ENCODE results near the gene ANKS1B.

The ANKS1B gene

DNA sequence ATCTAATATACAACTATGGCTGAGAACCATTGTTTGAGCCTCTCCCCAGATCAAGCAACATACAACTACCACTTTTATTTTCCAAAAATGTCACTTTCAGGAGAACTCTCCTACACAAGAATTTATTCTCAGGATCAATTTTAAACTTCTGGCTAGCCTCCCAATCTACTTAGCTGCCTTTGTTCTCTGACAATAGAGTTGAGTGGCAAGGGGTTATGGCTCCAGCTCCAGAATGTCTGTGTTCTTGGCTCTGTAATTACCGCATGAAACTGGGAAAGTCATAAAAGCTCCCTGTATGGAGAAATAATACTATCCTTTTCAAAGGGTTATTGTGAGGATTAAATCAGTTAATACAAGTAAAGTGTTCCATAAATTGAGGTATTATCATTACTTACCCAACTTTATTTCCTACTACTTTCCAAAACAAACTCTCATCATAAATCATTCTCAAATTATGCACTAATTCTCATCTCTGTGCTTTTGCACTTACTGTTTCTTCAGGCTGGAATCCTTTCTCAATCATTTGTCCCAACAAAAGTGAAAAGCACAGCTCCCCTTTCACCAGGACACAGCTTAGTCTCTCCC is 215.2 kb downstream of the ANKS1B start (continued):
- TF ChIP-seq CREB5 (CRISPR knock-in tag; IDR thresholded peaks at IDR 0.05; ENCODE audit: low read depth) (no peak), GLIS3 (CRISPR knock-in tag; IDR thresholded peaks at IDR 0.05) (no peak), RARB (CRISPR knock-in tag; IDR thresholded peaks at IDR 0.05) (no peak)

DNA sequence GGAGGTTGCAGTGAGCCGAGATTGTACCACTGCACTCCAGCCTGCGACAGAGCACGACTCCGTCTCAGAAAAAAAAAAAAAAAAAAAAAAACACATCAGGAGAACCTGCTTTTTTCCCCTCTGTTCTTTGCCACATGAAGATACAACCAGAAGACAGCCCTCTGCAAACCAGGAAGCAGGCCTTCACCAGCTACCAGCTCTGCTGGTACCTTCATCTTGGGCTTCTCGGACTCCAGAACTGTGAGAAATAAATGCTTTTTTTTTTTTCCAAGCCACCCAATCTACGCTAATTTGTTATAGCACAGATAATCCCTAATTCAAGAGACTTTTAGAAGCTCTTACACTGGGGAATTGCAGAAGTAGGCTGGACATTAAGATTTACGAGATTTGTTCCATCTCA is 216.0 kb downstream of the ANKS1B start:
- TF ChIP-seq CSDC2 (CRISPR knock-in tag; IDR thresholded peaks at IDR 0.05) (no peak), ISL1 (CRISPR knock-in tag; IDR thresholded peaks at IDR 0.05) (no peak), GLIS3 (CRISPR knock-in tag; IDR thresholded peaks at IDR 0.05) (no peak)
- no peak for ATAC-seq

GRCh38 chr12:99767809-99768208 is 216.9 kb downstream of the ANKS1B start:
- ATAC-seq = 0 out of 3 replicates have a peak, but pooled peaks have one; percentile 40
- TF ChIP-seq, protein P1, sequence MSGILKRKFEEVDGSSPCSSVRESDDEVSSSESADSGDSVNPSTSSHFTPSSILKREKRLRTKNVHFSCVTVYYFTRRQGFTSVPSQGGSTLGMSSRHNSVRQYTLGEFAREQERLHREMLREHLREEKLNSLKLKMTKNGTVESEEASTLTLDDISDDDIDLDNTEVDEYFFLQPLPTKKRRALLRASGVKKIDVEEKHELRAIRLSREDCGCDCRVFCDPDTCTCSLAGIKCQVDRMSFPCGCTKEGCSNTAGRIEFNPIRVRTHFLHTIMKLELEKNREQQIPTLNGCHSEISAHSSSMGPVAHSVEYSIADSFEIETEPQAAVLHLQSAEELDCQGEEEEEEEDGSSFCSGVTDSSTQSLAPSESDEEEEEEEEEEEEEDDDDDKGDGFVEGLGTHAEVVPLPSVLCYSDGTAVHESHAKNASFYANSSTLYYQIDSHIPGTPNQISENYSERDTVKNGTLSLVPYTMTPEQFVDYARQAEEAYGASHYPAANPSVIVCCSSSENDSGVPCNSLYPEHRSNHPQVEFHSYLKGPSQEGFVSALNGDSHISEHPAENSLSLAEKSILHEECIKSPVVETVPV (CRISPR knock-in tag; IDR thresholded peaks at IDR 0.05) = no peak
- TF ChIP-seq TOX (CRISPR knock-in tag; IDR thresholded peaks at IDR 0.05; ENCODE audit: borderline replicate concordance) (no peak), RARB (CRISPR knock-in tag; IDR thresholded peaks at IDR 0.05) (no peak), ZNF70 (CRISPR knock-in tag; IDR thresholded peaks at IDR 0.05) (no peak), GLIS3 (CRISPR knock-in tag; IDR thresholded peaks at IDR 0.05) (no peak), TCF4 (CRISPR knock-in tag; IDR thresholded peaks at IDR 0.05; ENCODE audit: borderline replicate concordance) (no peak), SNAI2 (CRISPR knock-in tag; IDR thresholded peaks at IDR 0.05) (no peak), ZC3H10 (CRISPR knock-in tag; IDR thresholded peaks at IDR 0.05) (no peak), CREB5 (CRISPR knock-in tag; IDR thresholded peaks at IDR 0.05; ENCODE audit: low read depth) (no peak), ZFP3 (CRISPR knock-in tag; IDR thresholded peaks at IDR 0.05) (no peak), OSR1 (CRISPR knock-in tag; IDR thresholded peaks at IDR 0.05) (no peak)
- TF ChIP-seq, protein P2, sequence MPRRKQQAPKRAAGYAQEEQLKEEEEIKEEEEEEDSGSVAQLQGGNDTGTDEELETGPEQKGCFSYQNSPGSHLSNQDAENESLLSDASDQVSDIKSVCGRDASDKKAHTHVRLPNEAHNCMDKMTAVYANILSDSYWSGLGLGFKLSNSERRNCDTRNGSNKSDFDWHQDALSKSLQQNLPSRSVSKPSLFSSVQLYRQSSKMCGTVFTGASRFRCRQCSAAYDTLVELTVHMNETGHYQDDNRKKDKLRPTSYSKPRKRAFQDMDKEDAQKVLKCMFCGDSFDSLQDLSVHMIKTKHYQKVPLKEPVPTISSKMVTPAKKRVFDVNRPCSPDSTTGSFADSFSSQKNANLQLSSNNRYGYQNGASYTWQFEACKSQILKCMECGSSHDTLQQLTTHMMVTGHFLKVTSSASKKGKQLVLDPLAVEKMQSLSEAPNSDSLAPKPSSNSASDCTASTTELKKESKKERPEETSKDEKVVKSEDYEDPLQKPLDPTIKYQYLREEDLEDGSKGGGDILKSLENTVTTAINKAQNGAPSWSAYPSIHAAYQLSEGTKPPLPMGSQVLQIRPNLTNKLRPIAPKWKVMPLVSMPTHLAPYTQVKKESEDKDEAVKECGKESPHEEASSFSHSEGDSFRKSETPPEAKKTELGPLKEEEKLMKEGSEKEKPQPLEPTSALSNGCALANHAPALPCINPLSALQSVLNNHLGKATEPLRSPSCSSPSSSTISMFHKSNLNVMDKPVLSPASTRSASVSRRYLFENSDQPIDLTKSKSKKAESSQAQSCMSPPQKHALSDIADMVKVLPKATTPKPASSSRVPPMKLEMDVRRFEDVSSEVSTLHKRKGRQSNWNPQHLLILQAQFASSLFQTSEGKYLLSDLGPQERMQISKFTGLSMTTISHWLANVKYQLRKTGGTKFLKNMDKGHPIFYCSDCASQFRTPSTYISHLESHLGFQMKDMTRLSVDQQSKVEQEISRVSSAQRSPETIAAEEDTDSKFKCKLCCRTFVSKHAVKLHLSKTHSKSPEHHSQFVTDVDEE (CRISPR knock-in tag; IDR thresholded peaks at IDR 0.05) = no peak

- TF ChIP-seq CREB5 (CRISPR knock-in tag; IDR thresholded peaks at IDR 0.05; ENCODE audit: low read depth) (no peak), ZNF70 (CRISPR knock-in tag; IDR thresholded peaks at IDR 0.05) (no peak), ZNF8 (CRISPR knock-in tag; IDR thresholded peaks at IDR 0.05) (no peak), ESRRG (CRISPR knock-in tag; IDR thresholded peaks at IDR 0.05) (no peak)
- ATAC-seq = no peak
Measured at GRCh38 chr12:99766408-99766807, 218.3 kb downstream of the ANKS1B start.

DNA sequence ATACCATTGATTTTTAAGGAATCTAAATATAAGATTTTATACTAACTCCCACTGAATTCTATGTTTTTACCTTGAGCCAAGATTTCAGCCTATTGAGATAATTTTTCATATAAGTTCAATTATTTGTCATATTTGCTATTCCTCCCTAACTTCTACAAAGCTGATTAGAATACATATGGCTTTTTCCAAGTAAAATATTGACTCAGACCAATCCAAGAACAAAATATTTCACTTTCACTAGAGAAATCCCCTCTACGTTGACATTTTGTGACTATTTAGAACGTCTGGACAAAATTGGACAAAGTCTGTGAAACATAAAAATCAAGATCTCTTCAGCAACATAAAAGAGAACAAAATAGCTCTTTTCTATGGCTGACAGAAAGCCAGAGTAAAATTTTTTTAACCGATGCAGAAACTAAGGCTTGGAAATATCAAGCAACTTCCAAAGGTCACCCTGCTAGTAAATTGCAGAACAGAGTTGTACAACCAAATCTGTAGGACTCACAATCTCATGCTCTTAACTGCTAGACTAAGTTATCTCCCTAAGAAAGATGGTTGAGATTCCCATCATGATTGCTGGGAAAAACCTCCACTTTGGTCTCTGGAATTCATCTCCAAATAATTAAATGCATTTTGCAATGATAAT is 219.1 kb downstream of the ANKS1B start:
- TF ChIP-seq ZC3H10 (CRISPR knock-in tag; IDR thresholded peaks at IDR 0.05) = no peak
- TF ChIP-seq PATZ1 (CRISPR knock-in tag; IDR thresholded peaks at IDR 0.05; ENCODE audit: borderline replicate concordance) = no peak
- TF ChIP-seq ZFP3 (CRISPR knock-in tag; IDR thresholded peaks at IDR 0.05) = no peak
- TF ChIP-seq ZNF70 (CRISPR knock-in tag; IDR thresholded peaks at IDR 0.05) = no peak
- TF ChIP-seq CREB5 (CRISPR knock-in tag; IDR thresholded peaks at IDR 0.05; ENCODE audit: low read depth) = no peak
- no peak for ATAC-seq
